ENCODE measurements around the gene PRPF40B. TPM values are rescaled to one million over a fixed set of nuclear protein-coding genes. Genes with fewer than 3 reads are reported as not detected.

The PRPF40B gene
- polyA plus RNA-seq, 2 donors = 10.6 to 19.9 TPM

DNA sequence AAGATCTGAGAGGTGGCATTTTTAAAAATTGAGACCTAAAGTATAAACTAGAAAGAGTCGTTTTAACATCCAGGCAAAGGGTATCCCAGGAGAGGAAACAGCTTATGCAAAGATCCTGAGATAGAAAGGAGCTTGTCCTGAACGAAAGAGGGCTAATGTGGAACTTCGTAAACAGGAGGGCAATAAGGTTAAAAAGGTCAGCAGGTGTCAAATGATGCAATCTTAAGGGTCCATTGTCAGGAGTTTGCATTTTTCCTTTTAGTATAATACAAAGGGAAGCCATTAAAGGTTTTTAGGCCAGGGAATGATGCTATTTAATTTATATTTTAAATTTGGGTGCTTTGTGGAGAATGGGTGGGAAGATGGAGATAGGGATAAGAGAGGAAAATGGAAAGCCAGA is 69.5 kb downstream of the PRPF40B start:
- Histone ChIP-seq H3K4me1 (ENCODE audit: control insufficient read depth in 2 of 2, insufficient read depth in 2 of 2, low read length in 1 of 2) (no peaks in the 10 kb centered on the region), H3K27me3 (ENCODE audit: control insufficient read depth in 1 of 2, insufficient read depth in 2 of 2, low read length in 2 of 2) (no peaks in the 10 kb centered on the region), H3K4me3 (ENCODE audit: low read depth in 1 of 2, low read length in 2 of 2) (no peak overlapping the region), H3K36me3 (ENCODE audit: control insufficient read depth in 2 of 2, insufficient read depth in 2 of 2, low read length in 1 of 2) (no peaks in the 10 kb centered on the region), H3K27ac (ENCODE audit: low read depth in 2 of 2, low read length in 1 of 2) (no peak overlapping the region), H3K9me3 (ENCODE audit: control insufficient read depth in 2 of 2, insufficient read depth in 1 of 2, low read depth in 1 of 2, low read length in 1 of 2) (no peaks in the 10 kb centered on the region)
- 70 to 75% methylated on average over 3 of the region's 3 CpGs for WGBS, 2 donors

DNA sequence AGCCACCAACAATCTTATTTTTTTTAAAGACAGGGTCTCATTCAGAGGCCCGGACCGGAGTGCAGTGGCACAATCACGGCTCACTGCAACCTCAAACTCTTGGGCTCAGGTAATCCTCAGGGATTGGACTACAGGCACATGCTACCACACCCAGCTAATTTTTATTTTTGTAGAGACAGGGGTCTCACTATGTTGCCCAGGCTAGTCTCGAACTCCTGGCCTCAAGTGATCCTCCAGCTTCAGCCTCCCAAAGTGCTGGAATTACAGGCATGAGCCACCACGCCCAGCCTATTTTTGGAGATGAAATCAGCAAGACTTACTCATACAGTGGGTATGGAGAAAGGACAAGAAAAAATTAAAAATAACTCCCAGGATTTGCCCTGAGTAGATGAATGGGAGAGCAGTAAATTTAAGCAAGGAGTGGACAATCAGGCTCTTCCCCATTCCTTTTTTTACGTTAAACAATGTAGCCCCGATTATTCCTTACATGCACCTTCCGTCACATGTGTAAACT is 70.6 kb downstream of the PRPF40B start:
- Histone ChIP-seq H3K4me3 (ENCODE audit: low read depth in 1 of 2, low read length in 2 of 2) (no peak overlapping the region), H3K36me3 (ENCODE audit: control insufficient read depth in 2 of 2, insufficient read depth in 2 of 2, low read length in 1 of 2) (no peaks in the 10 kb centered on the region), H3K4me1 (ENCODE audit: control insufficient read depth in 2 of 2, insufficient read depth in 2 of 2, low read length in 1 of 2) (no peaks in the 10 kb centered on the region), H3K9me3 (ENCODE audit: control insufficient read depth in 2 of 2, insufficient read depth in 1 of 2, low read depth in 1 of 2, low read length in 1 of 2) (no peaks in the 10 kb centered on the region), H3K27me3 (ENCODE audit: control insufficient read depth in 1 of 2, insufficient read depth in 2 of 2, low read length in 2 of 2) (no peaks in the 10 kb centered on the region), H3K27ac (ENCODE audit: low read depth in 2 of 2, low read length in 1 of 2) (no peak overlapping the region)
- WGBS, 2 donors = 87 to 90% methylated on average over 8 of the region's 8 CpGs

Other genes starting within 250 kb of the PRPF40B start
- gene KCNH3, start 84.5 kb upstream of the PRPF40B start, polyA plus RNA-seq = under 1 TPM; 0.07 to 0.24 TPM
- 10 to 100 TPM; 40.0 to 45.0 TPM for gene MCRS1, start 55.4 kb upstream of the PRPF40B start, polyA plus RNA-seq
- gene FAM186B, start 17.9 kb upstream of the PRPF40B start, polyA plus RNA-seq = under 1 TPM; 0.08 to 0.09 TPM
- gene FMNL3, start 83.8 kb downstream of the PRPF40B start, polyA plus RNA-seq = 1 to 10 TPM; 1.4 to 1.7 TPM
- 100 to 1,000 TPM; 169 to 252 TPM for gene TMBIM6, start 118.0 kb downstream of the PRPF40B start, polyA plus RNA-seq
- gene NCKAP5L, start 204.9 kb downstream of the PRPF40B start, polyA plus RNA-seq = 1 to 10 TPM; 3.1 to 8.4 TPM
- gene BCDIN3D, start 219.5 kb downstream of the PRPF40B start, polyA plus RNA-seq = 1 to 10 TPM; 2.3 to 2.6 TPM

All from esophagus (tissue), 2 donors.